Activated CD8-positive, alpha-beta memory T cell treated with anti-CD3 and anti-CD28 coated beads, Interleukin-2, amount 50 U/mL, for 1 hour (primary cell): Measurements from ENCODE around the gene MAPKAPK3.

ENCODE experiments used
- DNase-seq: peaks from one replicate; pipeline ENCODE4 v3.0.0-alpha.2; 2020; ENCODE audit errors: extremely low read depth

Gene MAPKAPK3

GRCh38 chr3:50627407-50628051 lies 10.6 kb downstream of the MAPKAPK3 start:
- no peak for DNase-seq

DNA sequence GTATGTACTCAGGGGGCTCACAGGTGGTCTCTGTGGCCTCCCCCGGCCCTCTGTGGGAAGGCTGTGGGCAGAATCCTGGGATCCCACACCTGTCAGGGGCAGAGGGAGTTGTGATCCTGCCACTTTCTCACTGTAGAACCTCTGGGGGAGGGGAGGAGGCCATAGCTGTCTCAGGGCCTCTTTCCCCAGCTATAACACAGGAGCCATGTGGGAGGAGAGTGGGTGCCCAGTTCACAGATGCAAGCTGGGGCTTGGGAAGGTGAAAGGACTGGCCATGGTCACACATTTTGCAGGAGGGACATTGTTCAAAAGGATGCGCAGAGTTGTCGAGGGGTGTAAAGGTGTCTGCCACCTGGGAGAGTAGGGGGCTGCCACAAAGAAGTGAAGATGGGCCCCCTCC lies 11.7 kb downstream of the MAPKAPK3 start:
- no peak for DNase-seq

DNA sequence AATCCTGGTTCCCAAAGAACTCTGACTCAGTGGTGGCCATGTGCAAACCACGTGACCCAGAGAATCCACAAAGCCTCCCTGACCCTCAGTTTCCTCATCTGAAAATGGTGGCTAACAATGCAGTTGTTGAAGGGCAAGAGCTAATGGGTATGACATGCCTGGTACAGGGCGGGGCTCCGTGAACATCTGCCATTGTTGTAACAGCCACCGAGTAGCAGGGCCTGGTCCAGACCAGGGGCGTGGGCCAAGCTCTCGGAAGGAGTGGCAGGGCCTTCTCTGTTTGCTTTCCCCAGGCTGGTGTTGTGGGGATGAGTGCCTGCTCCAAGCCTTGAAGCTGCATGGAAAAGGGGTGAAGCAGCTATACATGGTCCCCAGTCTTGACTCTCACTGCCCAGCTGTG lies 13.4 kb downstream of the MAPKAPK3 start:
- DNase-seq: no peak

DNA sequence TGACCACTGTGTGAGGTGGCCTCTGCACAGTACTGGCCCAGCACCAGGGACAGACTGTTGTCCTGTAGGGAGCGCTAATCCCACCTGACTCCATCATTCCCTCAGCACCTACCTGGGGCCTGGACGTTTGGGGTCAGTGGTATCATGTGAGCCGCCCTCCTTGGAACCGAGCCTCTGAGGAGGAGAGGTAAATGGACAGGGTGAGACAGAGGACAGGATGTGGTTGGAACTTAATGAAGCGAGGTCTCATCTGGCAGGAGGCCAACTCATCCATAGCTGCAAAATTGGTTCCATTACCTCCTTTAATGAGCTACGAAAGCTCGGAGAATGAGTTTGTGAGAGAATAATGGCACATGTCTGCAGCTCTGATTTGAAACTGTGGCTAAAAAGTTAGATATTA lies 13.9 kb downstream of the MAPKAPK3 start:
- DNase-seq: no peak

DNA sequence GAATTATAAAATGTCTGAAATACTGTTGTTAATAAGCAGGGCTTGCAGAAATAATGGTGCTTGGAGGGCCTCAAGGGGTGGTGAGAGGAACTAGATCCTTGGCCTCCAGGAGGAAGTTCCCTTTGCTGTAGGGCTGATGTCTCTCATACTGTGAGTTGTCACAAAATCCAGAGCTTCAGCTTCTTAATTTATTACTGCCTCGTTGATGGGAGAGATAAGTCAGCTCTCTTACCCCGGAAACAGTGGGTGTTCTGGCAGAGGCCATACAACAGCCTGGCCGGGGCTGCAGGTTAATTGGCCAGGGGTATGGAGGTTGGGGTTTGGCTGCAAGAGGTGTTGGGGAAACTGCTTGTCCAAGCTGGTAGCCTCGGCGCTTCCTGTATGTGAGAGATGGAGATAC lies 15.5 kb downstream of the MAPKAPK3 start:
- no peak for DNase-seq

DNA sequence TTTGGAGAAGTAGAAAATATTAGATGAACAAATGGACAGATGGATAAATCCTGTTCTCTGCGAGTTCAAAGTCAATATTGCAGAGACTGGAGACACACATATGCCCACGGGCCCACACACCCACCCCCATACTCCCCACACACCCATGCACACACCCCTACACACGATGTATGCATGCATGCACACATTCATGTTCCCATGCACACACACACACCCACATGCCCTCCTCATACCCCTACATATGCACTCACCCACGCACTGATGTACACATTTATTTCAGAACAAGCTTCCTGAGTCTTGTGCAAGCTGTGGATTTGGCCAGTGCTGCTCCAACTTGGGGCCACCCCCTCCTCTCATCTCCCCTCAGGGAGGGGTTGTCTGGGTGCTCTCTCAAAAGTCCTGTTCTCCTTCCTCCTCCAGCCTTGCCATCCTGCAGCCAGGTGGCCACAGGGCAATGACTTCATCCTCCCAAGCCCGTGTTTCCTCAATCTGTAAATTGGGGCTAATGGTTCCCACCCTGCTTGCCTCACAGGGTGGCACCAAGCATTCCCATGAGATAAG lies 16.4 kb downstream of the MAPKAPK3 start:
- DNase-seq: no peak

DNA sequence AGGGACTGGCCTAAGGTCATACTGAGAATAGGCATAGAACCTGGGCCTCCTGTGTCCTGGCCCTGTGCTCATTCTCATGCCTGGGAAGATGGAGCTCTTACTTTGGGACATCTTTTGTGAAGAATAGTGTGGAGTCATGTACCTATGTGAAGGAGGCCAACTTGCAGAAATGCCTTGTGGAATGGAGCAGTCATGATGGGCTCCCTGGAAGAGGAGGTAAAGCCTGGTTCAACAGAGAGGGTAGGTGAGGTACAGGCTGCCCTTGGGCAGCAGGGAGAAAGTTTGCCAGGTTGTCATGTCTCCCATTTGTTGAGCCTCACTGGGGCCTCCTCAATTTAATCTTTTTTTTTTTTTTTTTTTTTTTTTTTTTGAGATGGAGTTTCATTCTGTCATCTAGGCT lies 18.1 kb downstream of the MAPKAPK3 start:
- no peak for DNase-seq

GRCh38 chr3:50637011-50637410 lies 20.1 kb downstream of the MAPKAPK3 start:
- no peak for DNase-seq

GRCh38 chr3:50637945-50638344 lies 21.0 kb downstream of the MAPKAPK3 start:
- DNase-seq: no peak

- no peak for DNase-seq
Observed at GRCh38 chr3:50639055-50639494, 22.1 kb downstream of the MAPKAPK3 start.

- DNase-seq: no peak
Observed at GRCh38 chr3:50642382-50642781, 25.4 kb downstream of the MAPKAPK3 start.

DNA sequence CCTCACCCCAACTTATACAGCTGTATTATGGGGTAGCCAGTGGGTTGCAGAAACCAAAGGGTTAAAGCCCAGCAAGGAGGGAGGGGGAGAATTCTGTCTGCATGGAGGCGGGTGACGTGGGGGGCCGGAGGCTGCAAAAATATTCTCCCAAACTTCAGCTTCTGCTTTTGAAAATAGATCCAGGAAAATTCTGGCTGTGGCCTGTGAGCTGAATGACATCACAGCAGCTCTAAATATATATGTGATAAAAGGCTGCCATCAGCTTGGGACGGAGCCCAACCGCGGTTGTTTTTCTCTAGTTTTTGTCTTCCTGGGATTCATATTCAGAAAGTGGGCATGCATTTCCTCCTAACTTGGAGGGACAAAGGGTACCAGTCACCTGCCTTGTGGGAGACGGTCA lies 27.6 kb downstream of the MAPKAPK3 start:
- DNase-seq: no peak

DNA sequence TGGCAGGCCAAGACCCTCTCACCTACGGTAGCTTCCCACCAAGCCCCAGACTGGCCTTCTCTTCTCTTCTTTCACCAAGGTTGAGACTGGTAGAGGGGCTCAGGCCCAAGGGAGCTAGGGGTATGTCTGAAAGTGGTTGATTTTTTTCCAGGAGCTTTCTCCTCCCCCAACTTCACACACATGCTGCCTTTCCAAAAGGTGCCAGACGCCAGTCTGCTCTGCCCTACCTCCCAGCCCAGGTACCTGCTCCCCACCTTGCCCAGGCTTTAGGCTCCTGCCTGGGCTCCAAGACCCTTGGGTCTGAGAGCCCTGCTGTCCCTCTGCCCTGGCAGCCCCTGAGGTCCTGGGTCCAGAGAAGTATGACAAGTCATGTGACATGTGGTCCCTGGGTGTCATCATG lies 28.4 kb downstream of the MAPKAPK3 start:
- no peak for DNase-seq

DNA sequence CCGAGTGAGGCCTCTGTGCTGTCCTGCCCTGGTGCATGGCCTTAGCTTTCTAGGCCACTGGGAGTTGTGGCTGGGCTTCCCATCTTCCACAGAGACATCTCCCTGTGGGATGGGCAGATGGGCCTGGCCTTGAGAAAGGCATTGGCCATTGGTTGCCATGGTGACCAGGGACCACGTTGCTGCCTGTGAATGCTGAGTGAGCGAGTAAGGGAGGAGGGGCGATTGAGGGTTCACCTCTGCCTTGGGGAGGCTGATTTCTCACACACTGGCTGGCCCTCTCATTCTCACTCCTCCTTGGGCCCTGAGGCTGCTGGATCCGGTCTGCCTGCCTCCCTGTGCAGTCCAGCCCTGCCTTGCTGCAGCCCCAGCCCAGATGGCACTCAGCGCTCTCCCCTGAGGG lies 31.4 kb downstream of the MAPKAPK3 start:
- DNase-seq: no peak

DNA sequence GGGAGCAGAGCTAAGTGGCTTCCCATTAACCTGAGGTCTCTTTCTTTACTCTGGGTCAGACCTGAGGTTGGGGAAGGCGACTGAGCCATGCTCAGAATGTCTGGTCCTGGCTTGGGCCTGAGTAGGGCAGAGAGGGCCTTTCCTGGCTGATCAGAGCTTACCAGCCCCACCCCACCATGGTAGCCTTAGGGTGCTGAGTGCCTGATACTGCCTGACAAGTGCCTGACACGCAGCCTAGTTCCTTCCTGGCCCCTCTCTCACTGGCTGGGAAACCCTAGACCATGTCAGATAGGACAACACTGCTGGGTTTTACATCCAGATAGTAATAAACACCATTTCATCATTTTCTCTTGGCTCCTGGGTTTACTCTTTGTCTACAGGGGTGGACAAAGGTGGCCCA lies 32.0 kb downstream of the MAPKAPK3 start:
- no peak for DNase-seq

GRCh38 chr3:50649451-50649931 lies 32.5 kb downstream of the MAPKAPK3 start:
- no peak for DNase-seq

DNA sequence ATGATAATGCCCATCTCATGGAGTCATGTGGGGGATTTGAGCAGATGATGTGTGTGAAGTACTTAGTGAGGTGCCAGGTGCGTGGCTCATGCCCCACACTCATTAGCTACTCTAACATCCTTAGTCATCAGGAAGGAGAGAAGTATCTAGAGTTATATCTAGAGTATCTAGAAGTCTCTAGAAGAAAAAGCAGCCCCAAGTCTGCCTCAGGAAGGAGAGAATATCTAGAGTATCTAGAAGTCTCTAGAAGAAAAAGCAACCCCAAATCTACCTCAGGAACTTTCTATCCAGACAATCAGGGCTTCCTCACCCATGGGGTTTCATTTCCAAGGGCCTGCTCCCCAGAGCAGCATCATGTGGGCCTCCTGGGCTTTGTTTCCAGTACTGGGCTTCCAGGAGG lies 33.1 kb downstream of the MAPKAPK3 start:
- DNase-seq: no peak

- DNase-seq: no peak
Observed at GRCh38 chr3:50651445-50651844, 34.5 kb downstream of the MAPKAPK3 start.

GRCh38 chr3:50651920-50652529 lies 35.1 kb downstream of the MAPKAPK3 start:
- no peak for DNase-seq

DNA sequence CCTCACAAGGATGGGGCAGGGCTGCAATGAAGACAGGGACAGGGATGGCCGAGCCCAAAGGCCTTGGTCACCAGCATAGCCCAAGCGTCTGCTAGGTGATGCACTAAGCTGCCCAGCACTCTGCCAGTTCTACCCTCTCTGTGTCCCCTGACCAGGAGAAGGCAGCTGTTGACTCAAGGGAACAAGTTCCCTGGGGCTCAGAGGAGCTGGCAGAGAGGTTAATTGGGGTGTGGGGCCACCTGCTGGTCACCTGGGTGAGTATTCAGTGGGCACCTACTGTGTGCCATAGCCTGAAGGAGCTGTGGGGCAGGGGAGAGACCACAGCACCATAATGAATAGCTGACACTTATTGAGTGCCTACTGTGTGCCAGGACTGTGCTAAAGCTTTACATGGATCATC lies 35.8 kb downstream of the MAPKAPK3 start:
- no peak for DNase-seq

DNA sequence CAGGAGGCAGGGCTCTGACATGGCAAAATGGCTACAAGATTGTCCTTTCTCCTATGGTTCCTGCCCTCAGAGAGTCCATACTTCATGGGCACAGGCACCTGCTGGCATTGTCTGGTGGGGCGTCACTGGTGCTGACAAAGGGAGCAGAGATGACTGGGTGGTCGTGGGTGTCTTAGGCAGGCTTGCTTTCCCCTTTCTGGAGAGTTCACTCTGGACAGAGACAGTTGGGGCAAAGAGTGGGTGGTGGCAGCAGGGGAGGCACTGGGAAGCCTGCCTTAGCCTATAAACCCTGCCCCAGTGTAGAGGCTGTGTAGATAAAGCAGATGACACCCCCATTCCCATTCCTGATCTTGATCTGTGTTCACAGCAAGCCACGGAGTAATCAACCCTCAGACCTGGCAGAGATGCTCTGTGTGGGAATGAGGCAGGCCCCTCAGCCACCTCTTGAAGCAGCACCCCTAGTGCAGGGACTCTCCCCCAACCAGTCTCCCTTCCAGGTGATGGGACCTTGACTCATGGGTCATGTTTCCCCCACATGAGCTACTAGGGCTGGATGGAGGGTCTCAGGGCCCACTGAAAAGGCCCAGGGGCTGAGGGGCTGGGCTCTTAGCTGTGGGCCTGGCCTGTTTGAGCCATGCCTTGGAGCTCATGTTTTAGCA lies 37.1 kb downstream of the MAPKAPK3 start:
- DNase-seq: no peak

DNA sequence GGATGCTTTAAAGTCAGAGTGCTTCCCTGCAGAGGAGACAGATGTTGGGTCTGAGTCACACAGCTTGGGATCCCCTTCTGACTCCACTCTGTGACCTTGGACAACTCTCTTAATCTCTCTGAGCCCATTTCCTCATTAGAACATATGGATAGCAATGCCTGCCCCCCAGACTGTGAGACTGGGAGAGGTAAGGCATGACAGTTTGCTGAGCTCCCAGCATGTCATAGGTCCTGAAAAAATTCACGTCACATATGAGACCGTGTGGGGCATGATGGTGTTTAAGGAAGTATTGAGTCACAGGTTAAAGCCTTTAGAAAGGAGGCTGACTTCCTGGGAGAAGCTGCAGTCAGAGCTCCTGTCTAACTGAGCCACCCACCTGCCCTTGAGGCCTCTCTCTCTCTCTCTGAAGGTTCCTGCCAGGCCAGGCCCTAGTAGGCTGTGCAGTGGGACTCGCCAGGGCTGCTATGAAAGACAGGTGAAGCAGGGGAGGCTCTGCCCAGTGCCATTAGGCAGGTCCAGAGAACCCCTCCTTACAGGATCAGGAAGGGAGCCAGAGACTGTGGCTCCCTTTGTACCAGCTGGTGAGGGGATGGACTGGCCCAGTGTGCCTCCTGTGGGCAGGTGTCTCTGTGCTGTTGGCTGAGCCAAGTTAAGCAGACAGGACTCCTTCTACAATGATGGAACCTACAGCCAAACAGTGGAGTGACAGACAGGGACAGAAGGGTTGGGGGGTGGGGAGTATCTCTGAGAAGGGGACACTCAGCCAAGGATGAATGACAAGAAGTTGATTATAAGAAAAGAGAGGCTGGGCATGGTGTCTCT lies 38.3 kb downstream of the MAPKAPK3 start:
- no peak for DNase-seq
